ENCODE measurements around the gene SH2B3.
"Not testable (repeated sequence)": the region's sequence is repeated elsewhere in the genome, so short reads cannot be mapped to it uniquely, and the experiment has no call there.

Gene SH2B3

DNA sequence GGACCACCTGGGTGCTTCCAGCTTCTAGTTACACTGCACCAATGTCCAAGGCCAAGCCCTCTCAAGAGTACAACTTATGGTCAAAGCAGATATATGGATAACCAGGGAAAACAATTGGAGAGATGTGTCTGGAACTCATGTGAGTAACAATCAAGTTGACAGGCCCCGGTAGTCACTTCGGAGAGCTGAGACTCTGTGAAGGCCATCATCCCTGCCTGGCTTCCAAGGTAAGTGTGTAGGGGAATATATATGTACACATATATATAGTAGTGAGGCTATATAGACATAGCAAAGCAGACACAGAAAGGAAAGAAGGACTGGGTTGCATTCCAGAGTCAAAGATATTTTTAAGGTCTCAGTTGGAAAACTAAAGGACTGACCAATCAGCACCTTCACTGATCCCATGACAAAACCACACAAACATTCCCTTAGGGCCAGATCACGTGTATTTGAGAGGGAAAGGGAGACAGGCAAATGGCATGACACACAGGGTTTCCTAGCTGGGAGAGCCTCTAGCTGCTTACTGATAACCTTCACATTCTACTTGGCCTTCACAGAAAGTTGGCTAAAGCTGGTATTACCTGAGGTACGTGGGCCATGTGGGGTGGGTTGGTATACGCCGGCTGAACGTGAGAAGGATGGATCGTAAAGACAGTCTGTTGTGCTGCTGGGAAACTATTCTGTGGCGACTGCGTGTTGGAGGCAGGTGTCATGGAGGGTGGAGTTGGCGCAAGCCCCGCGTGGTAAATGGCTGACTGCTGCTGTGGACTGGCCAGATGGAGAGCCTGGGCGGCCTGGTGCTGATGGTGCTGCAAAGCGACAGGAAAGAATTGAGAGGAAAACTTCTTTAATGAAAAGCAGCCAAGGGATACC is 50.0 kb downstream of the SH2B3 start:
- TF ChIP-seq CTCF (IDR thresholded peaks at IDR 0.05; ENCODE audit: low read depth, low read length, missing control alignments), result no peak
- in situ Hi-C loops (cut with HindIII; ENCODE audit: low sequenced_read_pairs), result loop anchor here (10.0 kb wide), 1 partner anchor 61 kb away; no protein-coding TSS in a partner anchor
- H3K4me3 ChIP-seq (ENCODE audit: low read depth, low read length), result no peak overlapping the region
- no peak for DNase-seq (ENCODE audit: low read depth)

GRCh38 chr12:111457071-111457470 is 51.3 kb downstream of the SH2B3 start:
- in situ Hi-C loops (cut with HindIII; ENCODE audit: low sequenced_read_pairs), result loop anchor here (10.0 kb wide), 1 partner anchor 62 kb away; no protein-coding TSS in a partner anchor
- H3K4me3 ChIP-seq (ENCODE audit: low read depth, low read length), result no peak overlapping the region
- TF ChIP-seq CTCF (IDR thresholded peaks at IDR 0.05; ENCODE audit: low read depth, low read length, missing control alignments), result no peak
- DNase-seq (ENCODE audit: low read depth), result no peak

DNA sequence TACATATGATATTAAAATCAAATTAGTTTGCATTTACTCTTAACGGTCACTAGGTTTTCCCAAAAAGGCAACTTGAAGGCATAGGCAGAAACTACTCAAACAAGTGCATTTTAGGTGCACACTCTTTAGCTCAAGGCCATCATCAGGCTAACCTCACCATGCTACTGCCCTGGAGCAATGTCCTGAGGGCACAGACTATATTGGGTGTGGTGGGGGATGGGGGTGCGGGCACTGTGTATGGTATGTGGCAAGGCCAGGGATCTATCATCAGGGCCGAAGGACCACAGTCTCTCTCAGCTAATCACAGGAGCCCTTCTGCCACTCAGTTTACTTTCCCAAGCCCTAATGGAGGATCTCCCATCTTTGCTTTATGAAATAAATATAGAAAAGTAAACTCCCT is 51.9 kb downstream of the SH2B3 start:
- in situ Hi-C loops (cut with HindIII; ENCODE audit: low sequenced_read_pairs), result loop anchor here (10.0 kb wide), 1 partner anchor 63 kb away; no protein-coding TSS in a partner anchor
- DNase-seq (ENCODE audit: low read depth), result no peak
- H3K4me3 ChIP-seq (ENCODE audit: low read depth, low read length), result no peak overlapping the region
- TF ChIP-seq CTCF (IDR thresholded peaks at IDR 0.05; ENCODE audit: low read depth, low read length, missing control alignments), result no peak

- no peak overlapping the region for H3K4me3 ChIP-seq (ENCODE audit: low read depth, low read length)
- in situ Hi-C loops (cut with HindIII; ENCODE audit: low sequenced_read_pairs), result loop anchor here (10.0 kb wide), 1 partner anchor 64 kb away; no protein-coding TSS in a partner anchor
- no peak for DNase-seq (ENCODE audit: low read depth)
- no peak for TF ChIP-seq CTCF (IDR thresholded peaks at IDR 0.05; ENCODE audit: low read depth, low read length, missing control alignments)
Observed at GRCh38 chr12:111458546-111459172, 52.9 kb downstream of the SH2B3 start.

GRCh38 chr12:111460111-111460510 is 54.4 kb downstream of the SH2B3 start:
- DNase-seq (ENCODE audit: low read depth); H3K4me3 ChIP-seq (ENCODE audit: low read depth, low read length); in situ Hi-C loops (cut with HindIII; ENCODE audit: low sequenced_read_pairs): not testable (repeated sequence)

DNA sequence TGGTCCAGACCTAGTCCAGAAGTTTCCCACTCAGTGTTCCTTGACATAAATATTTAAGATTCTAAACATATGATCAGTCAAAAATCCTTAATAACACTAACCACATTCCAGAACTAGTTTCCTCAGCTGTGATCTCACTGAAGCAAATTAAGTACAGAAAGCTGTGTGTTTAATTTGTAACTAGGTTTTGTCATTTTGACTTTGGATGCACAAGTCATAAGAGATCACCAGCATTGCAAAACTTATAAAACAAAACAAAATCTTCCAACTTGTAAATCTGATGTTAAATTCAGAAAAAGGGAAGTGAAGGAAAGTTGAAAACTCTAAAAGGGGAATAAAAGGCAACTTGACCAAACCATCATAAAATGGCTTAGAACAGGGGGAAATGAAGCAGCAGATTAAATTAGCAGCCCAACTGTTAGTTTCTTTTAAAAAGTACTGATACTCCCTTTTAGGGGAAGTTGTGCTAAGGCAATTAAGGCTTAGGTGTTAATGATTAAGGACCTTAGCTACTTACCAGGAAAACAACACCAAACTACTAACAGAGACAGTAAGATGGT is 56.6 kb downstream of the SH2B3 start:
- DNase-seq (ENCODE audit: low read depth), result no peak
- TF ChIP-seq CTCF (IDR thresholded peaks at IDR 0.05; ENCODE audit: low read depth, low read length, missing control alignments), result no peak
- H3K4me3 ChIP-seq (ENCODE audit: low read depth, low read length), result no peak overlapping the region
- in situ Hi-C loops (cut with HindIII; ENCODE audit: low sequenced_read_pairs), result no loop called here
